RCC 7860 (cell line): ENCODE measurements around the gene ST3GAL5.
"Not testable (repeated sequence)": the region's sequence is repeated elsewhere in the genome, so short reads cannot be mapped to it uniquely, and the experiment has no call there.

Source experiments
- DNase-seq: peaks from one replicate; pipeline ENCODE4 v3.0.0-alpha.2; 2015; ENCODE audit warnings: low spot score
- FAIRE-seq: peaks from 2 replicates; lab custom pipeline; 2012; peaks lifted over from hg19 to GRCh38; lab: Jason Lieb, UNC

The ST3GAL5 gene

DNA sequence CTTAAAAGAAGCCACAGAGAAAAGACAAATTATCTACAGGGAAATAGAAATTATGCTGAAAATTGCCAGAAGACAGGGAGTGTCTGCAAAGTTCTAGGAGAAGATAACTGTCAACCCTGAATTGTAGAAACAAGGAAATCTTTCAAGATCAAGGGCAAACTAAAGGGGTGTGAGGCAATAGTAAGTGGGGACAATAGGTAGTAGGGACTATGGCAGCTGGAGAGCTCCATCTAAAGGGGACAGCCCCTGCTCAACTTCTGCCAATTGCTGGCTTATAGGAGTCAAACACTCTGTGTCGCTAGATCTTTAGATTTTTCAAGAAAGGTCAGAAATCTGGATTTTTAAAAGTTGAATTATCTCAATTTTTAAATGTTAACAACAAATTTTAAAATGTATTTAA lies 10.1 kb upstream of the ST3GAL5 start:
- no peak for FAIRE-seq
- no peak for DNase-seq

DNA sequence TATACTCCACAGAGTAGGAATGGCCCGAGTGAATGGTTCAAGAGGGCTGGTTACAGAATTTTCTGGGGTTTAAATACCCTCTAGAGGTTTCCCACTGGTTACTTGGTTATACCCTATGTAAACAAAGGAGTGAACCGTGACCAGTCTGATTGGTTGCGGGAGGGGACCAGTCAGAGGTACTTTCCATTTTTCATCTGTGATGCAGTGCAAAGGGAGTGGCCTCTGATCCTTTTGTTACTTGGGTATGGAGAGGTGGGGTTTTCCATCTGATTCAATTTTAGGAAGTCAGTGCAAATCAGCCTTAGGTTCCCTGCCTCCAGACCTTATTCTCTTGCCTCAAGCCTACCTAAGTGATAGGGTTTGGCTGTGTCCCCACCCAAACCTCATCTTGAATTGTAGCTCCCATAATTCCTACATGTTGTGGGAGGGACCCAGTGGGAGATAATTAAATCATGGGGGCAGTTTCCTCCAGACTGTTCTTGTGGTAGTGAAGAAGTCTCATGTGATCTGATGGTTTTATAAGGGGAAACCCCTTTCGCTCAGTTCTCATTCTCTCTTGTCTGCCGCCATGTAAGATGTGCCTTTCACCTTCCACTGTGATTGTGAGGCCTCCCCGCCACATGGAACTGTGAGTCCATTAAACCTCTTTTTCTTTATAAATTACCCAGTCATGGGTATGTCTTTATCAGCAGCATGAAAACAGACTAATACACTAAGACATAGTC lies 5.9 kb upstream of the ST3GAL5 start:
- DNase-seq, FAIRE-seq: not testable (repeated sequence)

DNA sequence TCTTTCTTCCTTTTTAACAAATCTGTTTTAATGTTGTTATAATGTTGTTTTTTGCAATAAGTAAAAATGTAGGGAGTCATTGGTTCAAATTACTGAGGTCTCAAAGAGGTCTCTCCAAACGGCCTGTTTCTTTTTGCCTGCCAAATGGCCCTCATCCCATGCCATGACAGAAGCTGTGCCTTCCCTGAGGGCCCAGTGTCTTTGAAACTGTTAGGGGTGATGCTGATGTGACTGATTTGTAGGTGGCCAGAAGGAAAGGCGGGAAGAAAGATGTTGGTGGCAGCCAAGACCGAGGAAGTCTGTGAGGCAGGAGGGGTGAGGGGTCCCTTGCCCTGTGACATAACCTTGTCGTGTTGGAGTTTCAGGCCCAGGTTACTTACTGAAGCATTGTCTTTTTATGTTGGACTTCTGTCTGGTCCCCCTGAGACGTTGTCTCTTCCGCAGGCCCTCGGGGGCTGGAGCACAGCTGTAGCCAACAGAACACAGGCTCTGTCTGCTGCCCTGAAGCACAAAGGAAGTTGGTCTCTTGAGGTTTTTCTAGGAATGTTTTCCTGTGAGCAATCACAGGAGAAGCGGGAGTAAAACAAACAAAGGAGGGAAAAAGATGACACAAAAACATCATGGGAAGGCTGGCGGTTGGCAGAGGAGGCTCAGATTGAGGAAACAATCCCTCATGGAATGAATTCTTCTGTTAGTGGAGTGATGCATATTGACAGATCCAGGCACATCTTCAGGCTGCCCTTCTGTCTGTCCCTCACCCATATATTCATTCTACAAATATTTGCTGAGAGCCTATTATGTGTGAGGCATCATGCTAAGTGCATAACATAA lies 4.9 kb upstream of the ST3GAL5 start:
- peak; percentile 62 for FAIRE-seq

DNA sequence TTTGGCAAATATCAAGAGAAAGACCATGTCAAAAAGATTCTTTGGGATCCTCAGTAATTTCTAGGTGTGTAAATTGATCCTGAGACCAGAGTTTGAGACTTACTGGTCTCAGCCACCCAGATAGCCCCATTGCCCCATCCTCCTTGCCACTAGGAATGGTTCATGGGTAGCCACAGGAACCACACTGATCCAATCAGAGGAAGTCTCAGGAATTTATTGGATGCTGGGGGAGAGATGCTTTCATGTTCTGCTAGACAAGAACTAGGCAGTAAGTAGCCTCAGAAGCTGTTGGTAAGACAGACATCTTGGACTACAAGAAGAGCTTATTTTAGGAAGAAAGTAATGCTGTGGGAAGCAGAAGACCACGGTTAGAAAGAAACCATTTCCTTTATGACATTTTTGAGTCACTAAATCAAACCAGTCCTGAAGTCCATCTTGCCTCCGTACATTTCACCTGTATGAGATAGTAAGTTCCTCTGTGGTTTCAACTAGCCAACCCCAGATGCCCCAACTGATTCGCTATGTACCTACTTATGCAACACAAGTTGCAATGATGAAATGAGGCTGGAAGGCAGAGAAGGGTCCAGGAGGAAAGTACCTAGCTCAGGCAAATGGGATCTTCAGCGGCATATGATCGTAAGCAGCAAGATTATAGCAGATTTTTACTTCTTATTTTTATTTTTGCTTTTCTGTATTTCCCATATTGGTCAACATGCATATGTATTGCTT lies 3.6 kb upstream of the ST3GAL5 start:
- DNase-seq, result no peak
- FAIRE-seq, result no peak

More for the DNA sequence above, 4.9 kb upstream of the ST3GAL5 start:
- peak; percentile 83 for DNase-seq

DNA sequence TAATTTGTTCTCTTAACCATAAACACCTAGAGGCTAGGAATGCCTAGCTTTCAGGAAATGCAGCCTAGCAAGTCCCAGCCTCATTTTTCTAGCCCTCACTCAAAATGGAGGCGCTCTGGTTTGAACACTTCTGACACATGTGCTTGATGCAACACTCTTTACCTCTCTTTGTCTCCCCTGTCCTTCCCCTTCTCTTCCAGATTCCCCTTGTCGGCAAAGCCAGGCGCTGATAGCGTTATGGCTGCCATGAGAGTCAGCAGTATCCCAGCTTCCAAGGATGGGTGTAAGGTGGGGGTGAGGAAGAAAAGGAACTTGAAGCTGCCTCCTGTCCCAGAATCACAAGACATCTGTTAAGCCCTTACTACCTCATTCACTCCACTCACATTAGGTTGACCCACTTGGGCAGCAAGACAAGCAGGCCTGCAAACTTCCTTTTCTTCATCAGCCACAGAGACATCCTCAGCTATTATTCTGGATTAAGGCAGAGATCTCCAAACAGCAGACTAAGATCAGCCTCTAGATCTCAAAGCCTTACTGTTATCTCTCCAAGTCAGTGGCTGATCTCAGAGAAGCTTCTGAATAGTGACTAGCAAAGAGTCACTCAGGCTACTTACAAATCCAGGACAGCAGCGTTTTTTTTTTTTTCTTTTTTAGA lies 1.9 kb upstream of the ST3GAL5 start:
- no peak for DNase-seq
- no peak for FAIRE-seq

DNA sequence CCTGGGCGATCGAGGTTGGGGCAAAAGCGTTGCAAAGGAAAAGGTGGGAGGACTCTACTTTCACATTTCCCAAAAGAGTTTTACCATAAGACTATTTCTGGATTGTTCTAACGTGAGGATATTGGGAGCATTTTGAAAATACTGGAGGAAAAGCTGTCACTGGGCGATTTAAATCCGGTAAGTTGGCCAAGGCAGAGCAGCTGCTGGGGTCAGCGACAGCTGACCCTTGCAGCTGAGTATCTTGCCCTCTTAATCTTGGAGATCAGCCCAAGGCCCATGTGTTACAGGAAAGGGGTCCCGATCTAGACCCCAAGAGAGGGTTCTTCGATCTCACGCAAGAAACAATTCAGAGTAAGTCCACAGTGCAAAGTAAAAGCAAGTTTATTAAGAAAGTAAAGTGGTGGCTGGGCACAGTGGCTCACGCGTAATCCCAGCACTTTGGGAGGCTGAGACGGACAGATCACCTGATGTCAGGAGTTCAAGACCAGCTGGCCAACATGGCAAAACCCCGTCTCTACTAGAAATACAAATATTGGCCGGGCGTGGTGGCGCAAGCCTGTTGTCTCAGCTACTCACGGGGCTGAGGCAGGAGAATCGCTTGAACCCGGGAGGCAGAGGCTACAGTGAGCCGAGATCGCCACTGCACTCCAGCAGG lies 964 bp upstream of the ST3GAL5 start:
- DNase-seq, result no peak
- no peak for FAIRE-seq

DNA sequence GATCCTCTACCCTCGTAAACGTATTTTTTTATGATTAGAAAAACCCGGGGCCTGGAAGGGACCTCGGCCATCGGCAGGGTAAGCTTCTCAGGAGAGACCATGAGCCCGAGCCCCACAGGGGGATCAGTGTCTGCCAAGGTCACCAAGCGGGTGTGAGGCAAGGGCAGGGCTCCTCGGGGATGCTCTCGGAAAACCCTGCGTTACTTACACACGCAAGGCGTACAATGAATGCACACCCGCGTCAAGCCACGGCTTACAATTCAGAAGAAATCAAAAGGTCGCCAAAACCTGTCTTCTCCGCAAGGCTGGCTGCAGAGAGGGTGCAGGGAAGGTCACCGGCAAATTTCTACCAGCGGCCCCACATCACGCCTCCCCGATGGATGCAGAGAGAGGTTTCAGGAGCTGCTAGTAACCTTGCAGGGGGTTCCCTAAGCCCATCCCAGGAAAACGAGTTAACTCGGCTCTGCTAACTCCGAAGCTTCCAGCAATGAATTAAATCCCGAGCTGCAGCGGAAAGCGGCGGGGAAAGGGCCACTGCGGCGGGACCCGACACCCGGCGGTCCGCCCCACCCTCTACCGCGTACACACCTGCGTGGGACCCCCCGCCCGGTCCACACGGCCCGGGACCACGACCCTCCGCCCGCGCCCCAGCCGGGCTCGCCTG lies 638 bp downstream of the ST3GAL5 start:
- no peak for FAIRE-seq

DNA sequence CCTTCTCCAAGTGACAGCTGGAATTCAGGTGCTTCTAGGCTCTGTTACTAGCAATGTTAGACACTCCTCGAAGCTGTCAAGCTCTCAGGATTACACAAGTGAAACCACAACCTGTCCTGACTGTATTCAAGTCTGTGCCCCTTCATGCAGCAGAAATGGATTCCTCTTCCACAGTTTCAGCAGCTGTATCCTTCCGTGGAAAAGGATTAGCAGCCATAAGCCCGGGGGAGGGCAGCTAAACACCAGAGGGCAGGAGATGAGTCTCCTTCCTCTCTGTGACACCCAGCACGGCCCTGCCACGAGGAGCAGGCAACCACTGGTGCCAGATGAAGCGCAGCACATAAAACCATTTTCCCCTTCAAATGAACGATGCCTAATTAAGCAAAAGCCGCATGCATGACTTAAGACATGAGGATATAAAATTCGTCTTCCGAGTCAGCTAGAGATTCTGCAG lies 1.2 kb downstream of the ST3GAL5 start:
- DNase-seq (peak; percentile 53), FAIRE-seq (no peak)

More for the DNA sequence above, 638 bp downstream of the ST3GAL5 start:
- DNase-seq, result no peak

DNA sequence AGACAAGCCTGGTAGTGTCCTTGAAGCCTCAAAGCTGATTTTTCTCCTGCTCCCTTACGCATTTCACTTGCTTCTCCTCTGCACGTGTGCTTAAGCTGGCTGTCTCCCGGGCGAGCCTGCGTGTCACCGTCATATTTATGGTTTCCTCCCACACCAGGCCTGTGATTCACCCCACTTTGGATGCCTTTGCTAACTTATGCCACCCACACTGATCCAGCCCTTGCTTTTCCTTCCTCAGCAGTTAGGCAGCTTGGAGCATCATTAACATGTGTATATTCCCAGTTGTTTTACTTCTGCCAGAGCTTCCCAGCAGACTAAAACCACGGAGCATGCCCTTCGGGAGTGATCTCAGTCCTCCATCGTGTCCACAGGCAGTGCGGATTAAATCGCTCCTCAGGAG lies 2.2 kb downstream of the ST3GAL5 start:
- DNase-seq (peak; percentile 84), FAIRE-seq (peak; percentile 77)

DNA sequence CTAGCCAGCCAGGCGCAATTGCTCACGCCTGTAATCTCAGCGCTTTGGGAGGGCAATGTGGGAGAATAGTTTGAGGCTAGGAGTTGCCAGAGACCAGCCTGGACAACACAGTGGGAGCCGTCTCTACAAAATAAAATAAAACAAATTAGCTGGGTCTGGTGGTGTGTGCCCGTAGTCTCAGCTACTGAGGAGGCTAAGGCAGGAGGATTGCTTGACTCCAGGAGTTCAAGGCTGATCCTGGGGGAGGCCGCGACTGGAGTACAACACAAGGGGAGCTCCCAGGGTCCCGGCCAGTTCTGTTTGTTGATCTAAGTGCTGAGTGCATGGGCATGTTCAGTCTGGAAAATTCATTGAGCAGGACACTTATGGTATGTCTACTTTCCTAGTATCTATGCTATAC lies 2.6 kb downstream of the ST3GAL5 start:
- DNase-seq, result no peak
- FAIRE-seq, result no peak

DNA sequence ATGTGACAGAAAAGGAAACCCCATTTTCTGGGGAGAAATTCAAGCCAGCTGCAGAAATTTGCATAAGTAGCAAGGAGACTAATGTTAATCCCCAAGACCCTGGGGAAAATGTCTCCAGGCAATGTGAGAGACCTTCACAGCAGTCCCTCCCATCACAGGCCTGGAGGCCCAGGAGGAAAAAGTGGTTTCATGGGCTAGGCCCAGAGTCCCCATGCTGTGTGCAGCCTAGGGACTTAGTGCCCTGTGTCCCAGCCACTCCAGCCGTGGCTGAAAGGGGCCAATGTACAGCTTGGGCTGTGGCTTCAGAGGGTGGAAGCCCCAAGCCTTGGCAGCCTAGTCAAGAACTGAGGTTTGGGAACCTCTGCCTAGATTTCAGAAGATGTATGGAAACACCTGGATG lies 7.0 kb downstream of the ST3GAL5 start:
- not testable (repeated sequence) for DNase-seq, FAIRE-seq

DNA sequence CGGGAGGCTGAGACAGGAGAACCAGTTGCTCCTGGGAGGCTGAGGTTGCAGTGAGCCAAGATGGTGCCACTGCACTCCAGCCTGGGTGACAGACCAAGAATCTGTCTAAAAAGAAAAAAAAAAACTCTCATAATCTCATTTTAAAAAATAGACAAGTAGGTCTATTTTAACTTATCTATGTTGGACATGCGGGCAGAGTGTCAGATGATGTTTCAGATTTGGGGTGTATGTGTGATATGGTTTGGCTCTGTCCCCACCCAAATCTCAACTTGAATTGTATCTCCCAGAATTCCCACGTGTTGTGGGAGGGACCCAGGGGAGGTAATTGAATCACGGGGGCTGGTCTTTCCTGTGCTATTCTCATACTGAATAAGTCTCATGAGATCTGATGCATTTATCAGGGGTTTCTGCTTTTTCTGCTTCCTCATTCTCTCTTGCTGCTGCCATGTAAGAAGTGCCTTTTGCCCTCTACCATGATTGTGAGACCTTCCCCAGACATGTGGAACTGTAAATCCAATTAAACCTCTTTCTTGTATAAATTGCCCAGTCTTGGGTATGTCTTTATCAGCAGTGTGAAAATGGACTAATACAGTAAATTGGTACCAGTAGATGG lies 8.0 kb downstream of the ST3GAL5 start:
- not testable (repeated sequence) for DNase-seq, FAIRE-seq

DNA sequence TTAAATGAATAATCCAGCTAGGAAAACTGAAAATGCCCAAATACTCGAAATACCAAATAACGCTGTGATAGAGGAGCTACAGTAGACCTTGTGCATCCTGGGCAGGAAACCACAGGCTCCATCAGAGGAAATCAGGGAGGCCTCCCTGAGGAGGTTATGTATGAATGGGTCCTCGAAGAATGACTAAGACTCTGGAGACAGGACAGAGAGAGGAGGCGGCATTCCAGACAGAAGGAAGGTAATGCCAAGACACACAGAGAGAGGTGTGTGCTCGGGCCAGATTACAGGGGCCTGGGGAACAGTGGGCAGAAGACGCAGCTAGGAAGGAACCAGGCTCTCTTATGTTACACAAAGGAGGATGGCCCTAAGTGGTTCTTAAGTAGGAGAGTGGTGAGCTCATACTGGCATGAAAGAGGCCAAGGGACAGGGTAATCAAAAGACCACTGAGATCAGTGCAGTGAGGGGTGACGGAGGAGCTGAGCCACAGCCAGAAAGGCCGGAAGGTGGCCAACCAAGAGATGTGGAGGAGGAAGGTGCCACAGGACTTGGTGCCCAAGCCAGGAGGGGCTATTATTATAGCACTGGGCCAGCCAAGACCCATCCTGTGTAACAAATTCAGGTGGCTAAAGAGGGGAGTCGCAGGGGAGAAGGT lies 9.9 kb downstream of the ST3GAL5 start:
- FAIRE-seq, result peak; percentile 29
- peak; percentile 62 for DNase-seq

DNA sequence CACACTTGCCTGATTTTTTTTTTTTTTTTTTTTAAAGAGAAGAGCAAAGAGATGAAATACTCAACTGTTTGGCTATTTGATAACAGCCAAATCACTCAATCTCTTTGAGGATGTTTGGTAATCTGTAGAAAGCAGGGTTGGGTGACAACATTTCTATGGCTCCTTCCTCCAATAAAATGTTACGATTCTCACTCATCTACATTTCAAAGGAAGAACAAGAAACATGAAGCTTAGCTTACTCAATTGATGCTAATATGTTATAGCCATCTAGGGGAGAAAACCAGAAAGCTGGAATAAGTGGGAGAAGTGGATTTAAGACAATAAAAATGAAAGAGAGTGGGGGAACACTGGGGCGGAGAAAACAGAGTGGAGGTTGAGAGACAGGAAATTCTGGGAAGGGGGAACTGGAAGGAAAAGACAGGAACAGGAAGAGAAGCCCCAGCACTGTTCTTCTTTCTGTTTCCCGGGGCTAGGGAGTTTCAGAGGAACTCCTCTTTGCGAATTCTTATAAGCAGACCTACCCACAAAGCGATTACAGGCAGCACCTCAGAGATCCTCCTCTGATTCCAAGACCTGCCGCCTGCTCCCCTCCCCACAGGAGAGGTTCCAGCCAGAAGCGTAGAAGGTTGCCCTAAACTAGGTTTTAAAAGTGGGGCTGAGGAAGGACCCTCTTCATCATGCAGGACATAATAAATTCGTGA lies 13.3 kb downstream of the ST3GAL5 start:
- no peak for FAIRE-seq
- DNase-seq, result no peak

DNA sequence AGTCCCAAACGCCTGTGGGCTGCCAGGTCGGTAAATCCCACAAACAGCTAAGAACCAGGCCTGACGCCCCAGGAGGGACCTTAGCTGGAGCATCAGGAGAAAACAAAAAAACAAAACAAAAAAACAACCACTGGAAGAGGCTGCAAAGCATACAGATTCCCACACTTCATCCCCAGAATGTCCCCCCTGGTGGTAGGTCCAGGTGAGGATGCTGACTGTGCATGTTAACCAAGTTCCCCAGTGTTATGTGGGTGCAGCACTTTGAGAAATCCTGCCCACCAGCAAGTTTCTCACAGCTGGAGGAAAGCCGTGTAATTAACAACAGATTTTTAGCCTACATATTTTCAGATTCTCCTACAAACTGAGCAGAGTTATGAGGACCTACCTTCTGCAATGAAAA lies 15.1 kb downstream of the ST3GAL5 start:
- FAIRE-seq (no peak), DNase-seq (no peak)

DNA sequence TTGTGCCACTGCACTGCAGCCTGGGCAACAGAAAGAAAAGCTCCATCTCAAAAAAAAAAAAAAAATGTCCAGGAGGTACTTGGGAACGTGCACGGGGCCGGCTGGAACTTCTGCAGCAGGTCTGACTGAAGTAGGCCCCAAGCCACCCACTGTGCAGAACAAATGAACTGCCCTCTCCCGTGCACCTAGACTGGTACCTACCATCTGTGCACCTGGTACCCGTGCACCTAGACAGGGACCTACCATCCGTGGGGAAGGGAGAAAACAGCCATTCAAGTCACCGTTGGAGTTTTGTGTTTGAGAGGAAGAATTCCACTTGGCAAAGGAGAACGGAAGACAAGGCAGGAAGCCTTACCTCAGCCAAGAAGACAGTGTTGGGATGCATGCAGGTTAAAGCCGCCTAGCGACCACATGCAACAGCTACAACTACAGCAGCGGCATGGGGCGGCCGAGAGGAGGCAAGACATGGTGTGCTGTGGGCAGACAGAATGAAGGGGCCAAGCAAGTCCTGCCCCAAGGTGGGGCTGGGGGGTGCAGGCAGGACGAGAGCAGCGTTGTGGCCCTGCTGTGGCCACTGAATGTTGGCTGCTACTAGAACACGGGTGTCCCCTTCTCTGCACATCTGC lies 16.1 kb downstream of the ST3GAL5 start:
- no peak for FAIRE-seq
- no peak for DNase-seq

DNA sequence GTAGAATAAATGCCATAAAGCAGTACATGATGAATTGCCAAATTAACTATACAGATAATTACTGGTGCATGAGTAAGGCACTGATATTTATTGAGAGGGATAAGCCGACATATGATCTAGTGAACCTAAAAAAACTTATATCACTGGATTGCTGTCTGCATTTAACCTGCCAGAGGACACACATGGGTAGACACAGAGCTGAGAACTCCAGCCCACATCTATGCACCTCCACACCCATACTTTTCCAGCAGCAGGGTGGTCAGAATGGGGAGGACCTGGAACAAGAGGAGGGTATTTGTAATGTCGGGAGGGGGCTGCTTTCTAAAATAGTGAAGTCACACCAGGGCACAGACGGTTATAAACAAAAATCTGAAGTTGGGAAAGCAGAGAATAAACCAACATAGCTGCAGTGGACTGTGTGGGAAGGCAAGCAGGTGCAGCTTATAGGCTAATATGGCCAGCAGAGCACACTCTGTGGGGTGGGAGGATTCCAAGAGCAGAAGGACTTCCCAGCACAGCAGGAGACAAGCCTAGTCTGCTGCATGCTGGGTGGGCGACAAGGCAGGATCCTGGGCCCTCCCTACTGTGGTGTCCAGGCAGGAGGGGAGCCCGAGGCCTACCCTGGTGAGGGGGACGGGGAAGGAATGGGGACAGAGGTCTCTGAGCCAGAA lies 17.2 kb downstream of the ST3GAL5 start:
- FAIRE-seq (no peak), DNase-seq (no peak)
